DND-41 (cell line): ENCODE data around the gene CREBZF.

Experiments used
- ATAC-seq: fragments of 200-7000 bp; cut with Tn5 transposase; 3 replicates; pipeline ENCODE4 v1.9.1; 2021; ENCODE audit warnings: low read depth; ENCODE audit not compliant: insufficient read depth
- DNase-seq: peaks from one replicate; pipeline ENCODE4 v3.0.0-alpha.2; 2020
- H2AFZ ChIP-seq: 2 replicates; pipeline ENCODE4 v1.6.0; 2012; ENCODE audit warnings: low read depth, low read length
- H3K27ac ChIP-seq: 2 replicates; pipeline ENCODE4 v1.5.1; 2012; ENCODE audit warnings: low read length, inconsistent platforms
- H3K27me3 ChIP-seq: fragments of 200-600 bp; sonication (generic); 2 replicates; pipeline ENCODE4 v1.6.0; 2012; ENCODE audit warnings: low read length, mild to moderate bottlenecking, inconsistent platforms; ENCODE audit not compliant: insufficient read depth, poor library complexity
- H3K36me3 ChIP-seq: 2 replicates; pipeline ENCODE4 v1.5.1; 2012; ENCODE audit warnings: low read length, inconsistent platforms; ENCODE audit not compliant: insufficient read depth
- H3K4me1 ChIP-seq: 2 replicates; pipeline ENCODE4 v1.5.1; 2012; ENCODE audit warnings: mild to moderate bottlenecking, low read length; ENCODE audit not compliant: insufficient read depth
- H3K4me2 ChIP-seq: 2 replicates; pipeline ENCODE4 v1.6.0; 2012; ENCODE audit warnings: mild to moderate bottlenecking, moderate library complexity, low read length, inconsistent platforms; ENCODE audit not compliant: insufficient read depth
- H3K4me3 ChIP-seq, 2 experiments: fragments of 200-600 bp in 1 of 2; shearing (Covaris generic) in 1 of 2; 2 replicates each; pipeline ENCODE4 v1.5.1; 2012 to 2016; ENCODE audit warnings: inconsistent platforms in 2 of 2, low read length in 2 of 2, mild to moderate bottlenecking in 2 of 2, low read depth in 1 of 2, moderate library complexity in 1 of 2
- H3K79me2 ChIP-seq: 2 replicates; pipeline ENCODE4 v1.6.0; 2012; ENCODE audit warnings: low read length, inconsistent platforms; ENCODE audit not compliant: insufficient read depth
- H3K9ac ChIP-seq: 2 replicates; pipeline ENCODE4 v1.6.0; 2012; ENCODE audit warnings: low read depth, mild to moderate bottlenecking, inconsistent platforms, low read length, moderate library complexity
- H3K9me3 ChIP-seq: 2 replicates; pipeline ENCODE4 v1.5.1; 2012; ENCODE audit warnings: low read length, moderate library complexity, mild to moderate bottlenecking, inconsistent platforms; ENCODE audit not compliant: insufficient read depth, severe bottlenecking
- H4K20me1 ChIP-seq: 2 replicates; pipeline ENCODE4 v1.6.0; 2012; ENCODE audit warnings: low read length; ENCODE audit not compliant: insufficient read depth
- CTCF ChIP-seq: IDR thresholded peaks from 2 replicates; pipeline ENCODE4 v1.5.1; 2012; ENCODE audit warnings: borderline replicate concordance, low read length, moderate library complexity, mild to moderate bottlenecking; ENCODE audit not compliant: poor library complexity, severe bottlenecking; ENCODE audit errors: extremely low read depth
- EZH2 ChIP-seq: IDR thresholded peaks from 3 replicates; pipeline ENCODE4 v1.6.1; 2012; ENCODE audit warnings: borderline replicate concordance, low read depth, mild to moderate bottlenecking, moderate library complexity, low read length, inconsistent platforms; ENCODE audit not compliant: severe bottlenecking

CREBZF gene

DNA sequence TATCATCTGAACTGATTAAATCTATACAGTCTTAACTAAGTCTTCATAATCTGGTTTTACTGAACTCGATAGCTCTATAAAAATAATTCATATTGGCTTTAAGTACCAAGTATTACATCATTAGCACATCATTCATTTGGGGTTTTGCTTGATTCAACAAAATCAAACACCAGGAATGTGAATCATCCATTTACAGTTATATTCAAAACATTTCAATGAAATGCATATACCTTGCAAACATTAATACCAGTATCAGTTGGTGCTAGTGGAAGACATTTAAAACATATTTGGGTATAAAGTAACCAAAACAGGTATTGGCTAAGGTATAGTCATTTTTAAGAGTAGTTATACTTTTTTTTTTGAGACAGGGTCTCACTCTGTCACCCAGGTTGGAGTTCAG lies 33.3 kb upstream of the CREBZF start:
- no peak overlapping the region for H3K9ac ChIP-seq
- DNase-seq (no peak), ATAC-seq (no peak)
- H3K36me3 ChIP-seq = no peaks in the 10 kb centered on the region
- no peaks in the 10 kb centered on the region for H3K79me2 ChIP-seq
- no peaks in the 10 kb centered on the region for H3K9me3 ChIP-seq
- H3K4me3 ChIP-seq = no peak overlapping the region
- no peak overlapping the region for H2AFZ ChIP-seq
- TF ChIP-seq EZH2 (no peak), CTCF (no peak)
- no peak overlapping the region for H3K4me2 ChIP-seq
- no peaks in the 10 kb centered on the region for H3K4me1 ChIP-seq
- H3K27me3 ChIP-seq = peaks cover 29% of the 10 kb centered on the region
- no peaks in the 10 kb centered on the region for H4K20me1 ChIP-seq
- H3K27ac ChIP-seq = no peak overlapping the region

- no peak overlapping the region for H3K27ac ChIP-seq
- peaks cover 33% of the 10 kb centered on the region for H3K27me3 ChIP-seq
- H2AFZ ChIP-seq = no peak overlapping the region
- no peaks in the 10 kb centered on the region for H3K4me1 ChIP-seq
- no peak overlapping the region for H3K9ac ChIP-seq
- DNase-seq (no peak), ATAC-seq (no peak)
- no peak overlapping the region for H3K4me2 ChIP-seq
- no peak for TF ChIP-seq CTCF
- H4K20me1 ChIP-seq = no peaks in the 10 kb centered on the region
- H3K9me3 ChIP-seq = no peaks in the 10 kb centered on the region
- H3K79me2 ChIP-seq = no peaks in the 10 kb centered on the region
- no peaks in the 10 kb centered on the region for H3K36me3 ChIP-seq
- no peak overlapping the region for H3K4me3 ChIP-seq
These were observed 32.8 kb upstream of the CREBZF start for GRCh38 chr11:85697747-85698146.

GRCh38 chr11:85695546-85695945 lies 30.6 kb upstream of the CREBZF start:
- Histone ChIP-seq H3K4me3 (no peak overlapping the region), H3K9ac (no peak overlapping the region), H2AFZ (no peak overlapping the region), H3K36me3 (no peaks in the 10 kb centered on the region), H3K27me3 (peaks cover 40% of the 10 kb centered on the region), H3K4me2 (no peak overlapping the region), H3K4me1 (no peaks in the 10 kb centered on the region), H4K20me1 (no peaks in the 10 kb centered on the region; the same call in 1 of the 2 replicates), H3K9me3 (no peaks in the 10 kb centered on the region), H3K27ac (no peak overlapping the region), H3K79me2 (no peaks in the 10 kb centered on the region)
- no peak for ATAC-seq
- TF ChIP-seq EZH2 (no peak), CTCF (no peak)
- no peak for DNase-seq

- no peaks in the 10 kb centered on the region for H3K79me2 ChIP-seq
- H3K4me2 ChIP-seq = no peak overlapping the region
- TF ChIP-seq EZH2 (no peak), CTCF (peak; percentile 62)
- H3K36me3 ChIP-seq = no peaks in the 10 kb centered on the region
- no peak overlapping the region for H2AFZ ChIP-seq
- no peak for DNase-seq
- no peaks in the 10 kb centered on the region for H3K4me1 ChIP-seq
- H3K27ac ChIP-seq = no peak overlapping the region
- H3K9me3 ChIP-seq = no peaks in the 10 kb centered on the region
- H3K9ac ChIP-seq = no peak overlapping the region
- H3K27me3 ChIP-seq = peaks cover 50% of the 10 kb centered on the region
- H3K4me3 ChIP-seq = no peak overlapping the region
- no peak; the same call in 2 of the 3 replicates for ATAC-seq
- H4K20me1 ChIP-seq = no peaks in the 10 kb centered on the region; the same call in 1 of the 2 replicates
These were observed 29.6 kb upstream of the CREBZF start for GRCh38 chr11:85694385-85694980.
